ENCODE results near the gene CIDEB. TPM values are rescaled to one million over a fixed set of nuclear protein-coding genes. Genes with fewer than 3 reads are reported as not detected.

The CIDEB gene
- total RNA-seq, 1 donor, result 0.36 TPM

GRCh38 chr14:24262821-24263733 lies 44.7 kb downstream of the CIDEB start, which contains the start of gene TGM1:
TGM1 (minus strand) TSS chr14:24263177; CDS start chr14:24262352, 825 bp downstream.
- Histone ChIP-seq H4K20me1 (ENCODE audit: insufficient read depth, low read length) (no peaks in the 10 kb centered on the region), H3K27ac (ENCODE audit: low read depth, low read length) (no peak within 1 kb of the TSS), H3K4me2 (ENCODE audit: insufficient read depth, low read length) (no peak within 1 kb of the TSS), H3K27me3 (ENCODE audit: insufficient read depth, low read length) (no peaks in the 10 kb centered on the region), H3K9me3 (ENCODE audit: low read depth, low read length) (no peaks in the 10 kb centered on the region), H3K4me1 (ENCODE audit: insufficient read depth, low read length) (no peaks in the 10 kb centered on the region), H3K36me3 (ENCODE audit: insufficient read depth, low read length) (peaks cover 24% of the 10 kb centered on the region), H2AFZ (ENCODE audit: low read length) (no peak within 1 kb of the TSS), H3K79me2 (ENCODE audit: insufficient read depth, low read length) (no peaks in the 10 kb centered on the region), H3K4me3 (ENCODE audit: insufficient read depth, low read length) (no peak within 1 kb of the TSS)
- TF ChIP-seq CTCF (IDR thresholded peaks at IDR 0.05; ENCODE audit: extremely low read depth, low read depth, low read length), result no peak
- DNase-seq (ENCODE audit: insufficient read length, low spot score, missing footprints), result peak; percentile 82

GRCh38 chr14:24261969-24262327 lies 45.8 kb downstream of the CIDEB start:
- peaks cover 12% of the 10 kb centered on the region for H3K36me3 ChIP-seq (ENCODE audit: insufficient read depth, low read length)
- H3K27ac ChIP-seq (ENCODE audit: low read depth, low read length), result no peak overlapping the region

DNA sequence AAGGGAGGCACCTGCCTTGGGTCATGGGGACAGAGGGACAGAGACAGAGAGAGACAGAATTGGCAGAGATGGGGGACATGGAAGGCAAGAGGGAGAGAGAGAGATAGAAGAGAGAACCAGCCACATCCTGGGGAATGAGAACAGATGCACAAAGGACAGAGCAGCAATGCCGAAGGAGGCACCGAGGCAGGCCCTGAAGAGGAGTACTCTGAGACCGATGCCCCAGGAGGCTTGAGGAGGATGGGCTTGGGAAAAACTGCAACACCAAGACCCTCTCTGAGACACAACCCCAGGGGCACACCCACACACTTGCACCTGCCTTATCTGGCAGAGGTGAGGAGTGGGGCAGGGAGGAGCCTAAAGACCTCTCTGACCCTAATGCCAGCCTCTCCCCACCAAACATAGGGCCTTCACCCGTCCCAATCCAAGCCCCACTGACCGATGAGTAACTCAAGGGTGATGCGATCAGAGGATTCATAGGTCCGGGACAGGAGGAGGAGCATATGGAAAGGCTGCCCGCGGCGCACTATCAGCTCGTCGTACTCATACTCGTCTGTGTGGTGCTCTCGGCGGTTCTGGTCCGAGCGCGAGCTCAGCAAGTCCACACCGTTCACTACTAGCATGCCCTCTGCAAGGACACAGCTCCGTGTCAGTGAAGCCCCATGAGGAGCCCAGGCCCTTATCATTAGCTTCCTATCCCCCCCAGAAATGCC lies 46.4 kb downstream of the CIDEB start:
- H3K36me3 ChIP-seq (ENCODE audit: insufficient read depth, low read length), result peaks cover 7% of the 10 kb centered on the region
- H2AFZ ChIP-seq (ENCODE audit: low read length), result no peak overlapping the region
- H3K27ac ChIP-seq (ENCODE audit: low read depth, low read length), result no peak overlapping the region
- no peak overlapping the region for H3K4me3 ChIP-seq (ENCODE audit: insufficient read depth, low read length)
- no peaks in the 10 kb centered on the region for H3K79me2 ChIP-seq (ENCODE audit: insufficient read depth, low read length)
- no peak overlapping the region for H3K4me2 ChIP-seq (ENCODE audit: insufficient read depth, low read length)
- no peaks in the 10 kb centered on the region for H3K27me3 ChIP-seq (ENCODE audit: insufficient read depth, low read length)
- H3K4me1 ChIP-seq (ENCODE audit: insufficient read depth, low read length), result no peaks in the 10 kb centered on the region
- peak; percentile 55 for DNase-seq (ENCODE audit: insufficient read length, low spot score, missing footprints)
- H4K20me1 ChIP-seq (ENCODE audit: insufficient read depth, low read length), result no peaks in the 10 kb centered on the region
- H3K9me3 ChIP-seq (ENCODE audit: low read depth, low read length), result no peaks in the 10 kb centered on the region
- no peak for TF ChIP-seq CTCF (IDR thresholded peaks at IDR 0.05; ENCODE audit: extremely low read depth, low read depth, low read length)

More at GRCh38 chr14:24261969-24262327, 45.8 kb downstream of the CIDEB start:
- Histone ChIP-seq H3K79me2 (ENCODE audit: insufficient read depth, low read length) (no peaks in the 10 kb centered on the region), H3K4me3 (ENCODE audit: insufficient read depth, low read length) (no peak overlapping the region), H3K27me3 (ENCODE audit: insufficient read depth, low read length) (no peaks in the 10 kb centered on the region), H3K4me2 (ENCODE audit: insufficient read depth, low read length) (no peak overlapping the region), H2AFZ (ENCODE audit: low read length) (no peak overlapping the region), H4K20me1 (ENCODE audit: insufficient read depth, low read length) (no peaks in the 10 kb centered on the region), H3K9me3 (ENCODE audit: low read depth, low read length) (no peaks in the 10 kb centered on the region), H3K4me1 (ENCODE audit: insufficient read depth, low read length) (no peaks in the 10 kb centered on the region)
- TF ChIP-seq CTCF (IDR thresholded peaks at IDR 0.05; ENCODE audit: extremely low read depth, low read depth, low read length), result no peak
- no peak for DNase-seq (ENCODE audit: insufficient read length, low spot score, missing footprints)

GRCh38 chr14:24260780-24261157 lies 47.0 kb downstream of the CIDEB start:
- H3K9me3 ChIP-seq (ENCODE audit: low read depth, low read length), result no peaks in the 10 kb centered on the region
- H3K4me2 ChIP-seq (ENCODE audit: insufficient read depth, low read length), result no peak overlapping the region
- H3K27me3 ChIP-seq (ENCODE audit: insufficient read depth, low read length), result no peaks in the 10 kb centered on the region
- H3K36me3 ChIP-seq (ENCODE audit: insufficient read depth, low read length), result peaks cover 6% of the 10 kb centered on the region
- H3K4me1 ChIP-seq (ENCODE audit: insufficient read depth, low read length), result no peaks in the 10 kb centered on the region
- H2AFZ ChIP-seq (ENCODE audit: low read length), result no peak overlapping the region
- H3K79me2 ChIP-seq (ENCODE audit: insufficient read depth, low read length), result no peaks in the 10 kb centered on the region
- no peak overlapping the region for H3K4me3 ChIP-seq (ENCODE audit: insufficient read depth, low read length)
- no peak for DNase-seq (ENCODE audit: insufficient read length, low spot score, missing footprints)
- no peaks in the 10 kb centered on the region for H4K20me1 ChIP-seq (ENCODE audit: insufficient read depth, low read length)
- TF ChIP-seq CTCF (IDR thresholded peaks at IDR 0.05; ENCODE audit: extremely low read depth, low read depth, low read length), result no peak
- H3K27ac ChIP-seq (ENCODE audit: low read depth, low read length), result no peak overlapping the region

All from osteoblast (primary cell).